ENCODE measurements around the gene ELANE. TPM values are rescaled to one million over a fixed set of nuclear protein-coding genes. Genes with fewer than 3 reads are reported as not detected.
"Not testable (repeated sequence)": the region's sequence is repeated elsewhere in the genome, so short reads cannot be mapped to it uniquely, and the experiment has no call there.

Gene ELANE
- total RNA-seq, 2 donors from 2014 or later, result 0.67 to 0.83 TPM

DNA sequence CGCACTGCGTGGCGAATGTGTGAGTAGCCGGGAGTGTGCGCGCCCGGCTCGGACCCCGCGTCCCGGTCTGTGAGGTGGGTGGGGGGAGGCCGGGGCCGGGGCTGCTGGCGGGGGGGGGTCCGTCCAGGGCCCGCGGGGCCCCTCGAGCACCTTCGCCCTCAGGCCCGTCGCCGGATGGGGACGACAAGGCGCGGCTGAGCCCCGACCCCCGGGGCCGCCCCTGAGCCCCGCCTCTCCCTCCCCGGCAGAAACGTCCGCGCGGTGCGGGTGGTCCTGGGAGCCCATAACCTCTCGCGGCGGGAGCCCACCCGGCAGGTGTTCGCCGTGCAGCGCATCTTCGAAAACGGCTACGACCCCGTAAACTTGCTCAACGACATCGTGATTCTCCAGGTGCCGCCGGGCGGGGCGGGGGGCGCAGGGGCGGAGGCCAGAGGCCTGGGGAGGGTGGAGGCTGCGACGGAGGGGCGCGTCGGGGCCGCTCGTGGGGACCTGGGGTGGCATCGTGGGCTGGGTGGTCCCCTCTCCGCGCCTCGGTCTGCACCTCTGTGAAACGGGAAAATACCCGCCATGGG is 997 bp downstream of the ELANE start:
- peaks cover 0 to 16% of the 10 kb centered on the region in 2 donors for H3K4me1 ChIP-seq
- H3K36me3 ChIP-seq, result no peaks in the 10 kb centered on the region
- no peak for TF ChIP-seq CTCF (IDR thresholded peaks at IDR 0.05)
- H3K4me3 ChIP-seq, result no peak overlapping the region
- H3K27me3 ChIP-seq, result peaks cover 0 to 5% of the 10 kb centered on the region in 2 donors
- no peaks in the 10 kb centered on the region for H3K9me3 ChIP-seq
- no peak overlapping the region for H3K27ac ChIP-seq
- DNase-seq (ENCODE audit: low spot score), result no peak

DNA sequence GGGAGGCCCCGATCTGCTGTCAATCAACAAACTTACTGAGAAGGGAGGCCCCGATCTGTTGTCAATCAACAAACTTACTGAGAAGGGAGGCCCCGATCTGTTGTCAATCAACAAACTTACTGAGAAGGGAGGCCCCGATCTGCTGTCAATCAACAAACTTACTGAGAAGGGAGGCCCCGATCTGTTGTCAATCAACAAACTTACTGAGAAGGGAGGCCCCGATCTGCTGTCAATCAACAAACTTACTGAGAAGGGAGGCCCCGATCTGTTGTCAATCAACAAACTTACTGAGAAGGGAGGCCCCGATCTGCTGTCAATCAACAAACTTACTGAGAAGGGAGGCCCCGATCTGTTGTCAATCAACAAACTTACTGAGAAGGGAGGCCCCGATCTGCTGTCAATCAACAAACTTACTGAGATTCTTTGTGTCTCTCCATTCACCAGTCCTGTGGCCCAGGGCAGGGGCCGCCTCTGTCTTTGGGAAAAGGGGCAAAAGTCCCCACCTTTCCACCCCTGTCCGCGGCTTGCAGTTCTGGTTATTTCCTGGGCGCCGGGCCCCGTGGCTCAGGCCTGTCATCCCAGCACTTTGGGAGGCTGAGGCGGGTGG is 1.6 kb downstream of the ELANE start:
- not testable (repeated sequence) for DNase-seq (ENCODE audit: low spot score); H3K4me3 ChIP-seq; H3K9me3 ChIP-seq; H3K27me3 ChIP-seq; H3K36me3 ChIP-seq; H3K27ac ChIP-seq
- peaks cover 0 to 12% of the 10 kb centered on the region in 2 donors for H3K4me1 ChIP-seq

DNA sequence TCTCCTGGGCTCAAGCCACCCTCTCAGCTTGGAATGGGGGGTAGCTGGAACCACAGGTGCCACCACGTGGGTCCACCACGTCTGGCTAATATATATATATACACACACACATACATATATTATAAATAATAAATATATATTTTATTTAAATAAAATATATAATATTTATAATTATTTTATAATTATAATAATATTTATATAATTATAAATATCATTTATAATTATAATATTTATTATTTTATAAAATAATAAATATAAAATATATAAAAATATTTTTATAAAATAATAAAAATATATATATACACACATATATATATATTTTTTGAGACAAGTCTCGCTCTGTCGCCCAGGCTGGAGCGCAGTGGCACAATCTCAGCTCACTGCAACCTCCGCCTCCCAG is 2.4 kb downstream of the ELANE start:
- Histone ChIP-seq H3K27me3 (peaks cover 0 to 5% of the 10 kb centered on the region in 2 donors), H3K4me3 (no peak overlapping the region), H3K9me3 (no peaks in the 10 kb centered on the region), H3K4me1 (peaks cover 0 to 12% of the 10 kb centered on the region in 2 donors), H3K27ac (no peak overlapping the region), H3K36me3 (no peaks in the 10 kb centered on the region)
- DNase-seq (ENCODE audit: low spot score), result no peak
- no peak for TF ChIP-seq CTCF (IDR thresholded peaks at IDR 0.05)

DNA sequence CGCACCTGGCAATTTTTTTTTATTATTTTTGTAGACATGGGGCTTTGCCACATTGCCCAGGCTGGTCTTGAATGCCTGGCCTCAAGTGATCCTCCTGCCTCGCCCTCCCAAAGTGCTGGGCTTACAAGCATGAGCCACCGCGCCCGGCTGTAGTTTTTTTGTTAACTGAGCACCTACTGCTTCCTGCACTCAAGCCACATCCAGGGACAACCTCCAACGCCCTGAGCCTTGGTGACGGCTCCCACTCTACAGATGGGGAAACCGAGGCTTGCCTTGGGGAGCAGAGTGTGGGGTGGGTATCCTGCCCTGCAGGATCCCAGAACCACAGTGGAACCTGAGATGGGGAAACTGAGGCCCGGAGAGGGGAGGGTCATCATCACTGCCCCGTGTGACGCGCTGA is 3.0 kb downstream of the ELANE start:
- TF ChIP-seq CTCF (IDR thresholded peaks at IDR 0.05), result no peak
- H3K9me3 ChIP-seq, result no peaks in the 10 kb centered on the region
- no peak overlapping the region for H3K4me3 ChIP-seq
- H3K36me3 ChIP-seq, result no peaks in the 10 kb centered on the region
- no peak for DNase-seq (ENCODE audit: low spot score)
- peaks cover 0 to 6% of the 10 kb centered on the region in 2 donors for H3K27me3 ChIP-seq
- H3K4me1 ChIP-seq, result peaks cover 0 to 15% of the 10 kb centered on the region in 2 donors
- no peak overlapping the region for H3K27ac ChIP-seq

DNA sequence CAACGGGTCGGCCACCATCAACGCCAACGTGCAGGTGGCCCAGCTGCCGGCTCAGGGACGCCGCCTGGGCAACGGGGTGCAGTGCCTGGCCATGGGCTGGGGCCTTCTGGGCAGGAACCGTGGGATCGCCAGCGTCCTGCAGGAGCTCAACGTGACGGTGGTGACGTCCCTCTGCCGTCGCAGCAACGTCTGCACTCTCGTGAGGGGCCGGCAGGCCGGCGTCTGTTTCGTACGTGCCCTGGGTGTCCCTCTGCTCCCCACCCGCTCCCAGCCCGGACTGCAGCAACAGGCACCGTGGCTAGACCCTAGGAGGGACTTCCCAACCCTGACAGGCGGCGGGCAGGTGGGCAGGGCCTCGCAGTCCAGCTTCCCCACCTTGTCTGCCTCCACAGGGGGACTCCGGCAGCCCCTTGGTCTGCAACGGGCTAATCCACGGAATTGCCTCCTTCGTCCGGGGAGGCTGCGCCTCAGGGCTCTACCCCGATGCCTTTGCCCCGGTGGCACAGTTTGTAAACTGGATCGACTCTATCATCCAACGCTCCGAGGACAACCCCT is 3.5 kb downstream of the ELANE start:
- no peak for TF ChIP-seq CTCF (IDR thresholded peaks at IDR 0.05)
- H3K36me3 ChIP-seq, result no peaks in the 10 kb centered on the region
- H3K4me3 ChIP-seq, result no peak overlapping the region
- H3K27ac ChIP-seq, result no peak overlapping the region
- no peaks in the 10 kb centered on the region for H3K9me3 ChIP-seq
- H3K4me1 ChIP-seq, result peaks cover 0 to 19% of the 10 kb centered on the region in 2 donors
- peaks cover 0 to 11% of the 10 kb centered on the region in 2 donors for H3K27me3 ChIP-seq
- no peak for DNase-seq (ENCODE audit: low spot score)

GRCh38 chr19:858284-858683 is 6.2 kb downstream of the ELANE start:
- H3K9me3 ChIP-seq, result no peaks in the 10 kb centered on the region
- DNase-seq (ENCODE audit: low spot score), result no peak
- H3K4me1 ChIP-seq, result peaks cover 0 to 29% of the 10 kb centered on the region in 2 donors
- TF ChIP-seq CTCF (IDR thresholded peaks at IDR 0.05), result no peak
- no peaks in the 10 kb centered on the region for H3K36me3 ChIP-seq
- no peak overlapping the region for H3K4me3 ChIP-seq
- H3K27me3 ChIP-seq, result peaks cover 0 to 7% of the 10 kb centered on the region in 2 donors
- H3K27ac ChIP-seq, result peak overlapping the region in 1 of 2 donors; percentile 70
